ENCODE data around the gene COMP. TPM values are rescaled to one million over a fixed set of nuclear protein-coding genes. Genes with fewer than 3 reads are reported as not detected.
A peak's percentile ranks its signal among the peaks of the same experiment; 100 is the strongest.

Gene COMP
- total RNA-seq, 1 experiment from 2014 or later, result not detected

DNA sequence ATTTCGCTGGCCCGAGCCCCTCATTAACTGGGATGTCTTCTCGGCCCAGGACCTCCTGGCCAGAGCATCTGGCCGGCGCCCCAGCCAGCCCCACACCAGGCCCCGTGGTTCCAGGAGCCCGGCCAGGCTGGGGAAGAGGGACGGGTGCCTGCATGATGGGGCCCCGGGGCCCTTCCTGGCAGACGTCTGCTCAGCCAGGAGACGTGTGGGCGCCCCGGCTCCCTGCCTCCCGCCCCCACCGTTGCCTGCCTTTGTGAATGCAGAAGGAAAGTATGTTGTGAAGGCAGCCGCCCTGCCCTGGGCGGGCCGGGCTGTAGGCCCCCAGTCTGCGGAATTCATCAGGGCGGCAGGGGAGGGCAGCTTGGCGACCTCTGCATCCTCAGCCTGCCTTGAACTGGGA lies 4.4 kb upstream of the COMP start:
- DNase-seq, result no peak
- no peaks in the 10 kb centered on the region for H3K9me3 ChIP-seq (replicated peaks)
- no peak overlapping the region for H3K4me3 ChIP-seq

DNA sequence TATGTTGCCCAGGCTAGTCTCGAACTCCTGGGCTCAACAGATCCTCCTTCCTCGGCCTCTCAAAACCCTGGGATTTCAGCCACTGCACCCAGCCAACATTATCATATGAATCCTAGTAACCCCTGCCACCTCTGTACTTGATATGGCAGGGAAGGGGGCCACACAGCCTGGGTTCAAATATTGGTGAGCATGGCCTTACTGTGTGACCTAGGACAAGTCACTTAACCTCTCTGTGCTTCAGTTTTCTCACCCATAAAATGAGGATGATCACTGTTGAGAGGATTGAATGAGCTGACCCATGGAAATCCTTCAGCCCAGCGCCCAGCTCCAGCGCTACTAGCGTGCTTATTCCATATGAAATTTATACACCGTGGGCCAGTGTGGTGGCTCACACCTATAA lies 3.6 kb upstream of the COMP start:
- Histone ChIP-seq H3K4me1 (no peaks in the 10 kb centered on the region), H3K4me3 (no peak overlapping the region), H3K9me3 (replicated peaks) (no peaks in the 10 kb centered on the region), H3K27me3 (peaks cover 23% of the 10 kb centered on the region), H3K36me3 (no peaks in the 10 kb centered on the region), H3K27ac (no peak overlapping the region)
- DNase-seq, result no peak

More for the DNA sequence above, 4.4 kb upstream of the COMP start:
- H3K4me1 ChIP-seq, result no peaks in the 10 kb centered on the region
- H3K27ac ChIP-seq, result no peak overlapping the region
- H3K36me3 ChIP-seq, result no peaks in the 10 kb centered on the region
- H3K27me3 ChIP-seq, result peaks cover 23% of the 10 kb centered on the region

DNA sequence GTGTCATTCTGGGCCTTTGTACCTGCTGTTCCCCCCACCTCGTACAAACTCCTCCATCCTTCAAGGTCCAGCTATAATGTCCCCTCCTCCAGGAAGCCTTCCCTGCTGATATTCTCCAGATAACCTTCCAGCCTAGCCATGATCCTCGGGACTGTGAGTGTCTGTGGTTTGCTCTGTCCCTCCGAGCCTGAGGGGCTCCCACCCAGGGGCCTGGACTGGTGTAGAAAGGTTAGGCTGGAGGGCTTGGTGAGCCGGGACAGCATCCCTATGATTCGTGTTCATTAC lies 2.9 kb upstream of the COMP start:
- Histone ChIP-seq H3K36me3 (no peaks in the 10 kb centered on the region), H3K27ac (no peak overlapping the region), H3K4me1 (no peaks in the 10 kb centered on the region), H3K9me3 (replicated peaks) (no peaks in the 10 kb centered on the region), H3K27me3 (peaks cover 23% of the 10 kb centered on the region), H3K4me3 (no peak overlapping the region)
- no peak for DNase-seq

DNA sequence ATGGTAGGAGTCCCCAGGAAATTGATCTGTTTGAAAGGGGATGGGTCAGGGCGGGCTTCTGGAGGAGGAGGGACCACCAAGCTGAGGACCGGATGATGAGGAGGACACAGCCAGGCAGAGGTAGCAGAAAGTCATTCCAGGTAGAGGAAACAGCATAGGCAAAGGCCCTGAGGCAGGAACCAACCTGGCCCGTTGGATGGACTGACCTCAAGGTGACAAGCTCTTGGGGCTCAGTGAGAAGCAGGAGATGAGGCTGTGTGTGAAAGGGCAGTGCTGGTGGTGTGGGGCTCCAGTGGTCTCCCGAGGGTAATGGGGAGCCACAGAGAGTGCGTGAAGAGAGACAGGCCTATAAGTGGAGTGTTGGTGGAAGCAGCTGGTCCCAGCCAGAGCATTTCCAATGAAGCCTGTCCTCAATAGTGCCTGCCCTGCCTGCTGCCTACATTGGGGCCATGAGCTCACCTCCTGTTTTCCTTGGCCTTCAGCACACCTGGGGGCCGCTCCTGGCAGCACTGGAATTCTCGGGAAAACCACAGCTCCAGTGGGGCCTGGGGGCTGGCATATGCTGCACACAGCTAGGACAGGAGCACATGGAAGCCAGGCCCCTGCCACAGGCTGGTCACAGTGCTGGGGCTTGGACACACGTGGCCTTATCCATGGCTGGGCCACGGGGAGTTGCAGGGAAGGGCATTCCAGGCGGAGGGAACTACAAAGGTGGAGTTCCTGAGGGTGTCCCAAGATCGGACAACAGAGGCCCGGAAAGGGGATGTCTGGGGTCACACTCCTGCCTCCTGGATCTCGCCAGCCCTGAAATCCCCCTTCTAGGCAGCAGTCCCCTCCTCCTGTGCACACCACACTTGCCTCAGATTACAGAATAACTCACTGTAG lies 2.3 kb upstream of the COMP start:
- Histone ChIP-seq H3K36me3 (no peaks in the 10 kb centered on the region), H3K9me3 (replicated peaks) (no peaks in the 10 kb centered on the region), H3K4me3 (no peak overlapping the region), H3K4me1 (no peaks in the 10 kb centered on the region), H3K27ac (no peak overlapping the region), H3K27me3 (peaks cover 23% of the 10 kb centered on the region)
- DNase-seq, result no peak

DNA sequence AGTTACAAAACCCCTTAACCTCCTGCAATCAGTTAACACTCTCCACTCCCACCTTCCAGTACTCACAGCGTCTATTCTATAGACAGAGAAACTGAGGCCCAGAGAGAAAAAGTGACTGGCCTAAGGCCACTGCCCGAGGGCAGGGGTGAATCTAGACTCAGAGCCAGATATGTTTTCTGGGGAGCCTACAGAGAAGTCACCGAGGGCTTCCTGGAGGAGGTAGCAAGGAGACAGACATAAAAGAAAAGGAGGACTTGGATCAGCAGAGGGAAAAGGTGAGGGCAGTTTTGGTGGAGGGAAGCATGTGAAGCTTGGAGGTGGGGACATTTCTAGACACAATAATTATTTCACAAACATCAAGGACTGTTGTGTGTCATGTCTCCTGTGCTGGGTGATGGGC lies 1.6 kb upstream of the COMP start:
- peaks cover 23% of the 10 kb centered on the region for H3K27me3 ChIP-seq
- DNase-seq, result no peak
- H3K36me3 ChIP-seq, result no peaks in the 10 kb centered on the region
- no peaks in the 10 kb centered on the region for H3K9me3 ChIP-seq (replicated peaks)
- H3K4me1 ChIP-seq, result no peaks in the 10 kb centered on the region
- no peak overlapping the region for H3K4me3 ChIP-seq
- H3K27ac ChIP-seq, result no peak overlapping the region

DNA sequence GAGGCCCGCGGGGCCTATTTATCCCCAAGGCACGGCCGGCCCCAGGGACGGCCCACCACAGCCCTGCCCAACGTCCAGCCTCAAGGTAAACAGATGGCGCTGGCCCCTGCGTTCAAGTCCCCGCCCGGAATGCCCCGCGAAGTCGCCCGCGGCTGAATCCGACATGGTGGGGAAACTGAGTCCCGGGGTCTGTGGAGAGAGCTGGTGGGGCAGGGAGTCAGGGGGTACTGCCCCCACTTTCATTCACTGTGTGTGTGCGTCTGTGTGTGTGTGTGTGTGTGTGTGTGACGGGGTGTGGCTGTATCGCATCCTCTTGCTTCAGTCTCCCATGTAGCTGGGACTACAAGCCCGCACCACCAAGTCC lies 192 bp upstream of the COMP start:
- no peaks in the 10 kb centered on the region for H3K9me3 ChIP-seq (replicated peaks)
- H3K4me1 ChIP-seq, result no peaks in the 10 kb centered on the region
- no peak overlapping the region for H3K27ac ChIP-seq
- no peak overlapping the region for H3K4me3 ChIP-seq
- no peak for DNase-seq
- no peaks in the 10 kb centered on the region for H3K36me3 ChIP-seq
- peaks cover 16% of the 10 kb centered on the region for H3K27me3 ChIP-seq

DNA sequence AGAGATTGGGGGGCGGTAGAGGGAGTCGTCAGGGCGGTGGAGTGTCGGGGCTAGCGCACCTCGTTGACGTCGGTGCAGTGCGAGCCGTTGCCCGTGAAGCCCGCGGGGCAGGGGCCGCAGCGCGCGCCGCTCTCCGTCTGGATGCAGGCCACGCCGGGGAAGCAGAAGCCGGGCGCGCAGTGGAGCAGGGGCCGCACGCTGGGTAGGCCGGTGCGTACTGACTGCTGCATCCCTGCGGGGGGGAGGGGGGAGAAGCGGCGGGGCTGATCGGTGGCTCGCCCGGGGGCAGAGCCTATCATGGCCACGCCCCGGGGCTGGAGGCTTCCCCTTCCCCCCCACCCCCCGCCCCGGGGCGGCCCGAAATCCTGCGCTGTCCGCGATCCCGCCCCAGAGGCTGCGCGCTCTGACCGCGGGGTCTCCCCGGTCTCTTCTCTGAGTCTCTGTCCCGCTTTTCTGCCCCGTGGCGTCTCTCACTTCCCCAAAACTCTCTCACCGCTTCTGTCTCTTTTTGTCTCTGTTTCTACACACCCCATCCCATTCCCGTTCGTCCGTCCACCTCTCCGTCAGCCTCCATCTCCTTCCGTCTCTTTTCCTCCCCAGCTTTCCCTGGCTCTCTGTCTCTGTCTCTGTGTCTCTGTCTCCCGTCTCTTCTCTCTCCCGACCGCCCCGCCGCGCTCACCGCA lies 1.1 kb downstream of the COMP start:
- H3K36me3 ChIP-seq, result no peaks in the 10 kb centered on the region
- peaks cover 10% of the 10 kb centered on the region for H3K27me3 ChIP-seq
- no peak overlapping the region for H3K4me3 ChIP-seq
- DNase-seq, result no peak
- no peak overlapping the region for H3K27ac ChIP-seq
- no peaks in the 10 kb centered on the region for H3K9me3 ChIP-seq (replicated peaks)
- no peaks in the 10 kb centered on the region for H3K4me1 ChIP-seq

DNA sequence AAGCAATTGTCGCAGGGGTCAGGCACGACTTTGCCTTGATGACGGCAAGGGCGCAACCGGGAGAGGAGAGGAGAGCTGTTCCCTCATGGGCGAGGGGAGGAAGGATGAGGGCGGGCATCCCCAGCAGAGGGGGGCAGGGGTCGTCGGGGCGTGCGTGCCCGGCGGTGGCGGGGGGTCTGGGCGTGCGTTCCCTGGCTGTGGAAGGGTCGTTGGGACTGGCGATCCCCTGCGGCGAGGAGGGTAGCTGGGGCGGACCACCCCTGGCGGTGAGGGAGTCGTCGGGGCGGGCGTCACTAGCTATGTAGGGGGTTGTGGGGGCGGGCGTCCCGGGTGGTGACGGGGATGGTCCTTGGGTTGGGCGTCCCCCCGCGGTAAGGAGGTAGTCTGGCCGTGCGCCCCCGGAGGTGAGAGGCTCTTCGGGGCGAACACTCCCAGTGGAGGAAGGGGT lies 1.7 kb downstream of the COMP start:
- Histone ChIP-seq H3K27ac (no peak overlapping the region), H3K36me3 (no peaks in the 10 kb centered on the region), H3K4me1 (no peaks in the 10 kb centered on the region), H3K27me3 (peaks cover 10% of the 10 kb centered on the region; the same call in 1 of the 2 replicates), H3K9me3 (replicated peaks) (no peaks in the 10 kb centered on the region), H3K4me3 (no peak overlapping the region)
- DNase-seq, result no peak

DNA sequence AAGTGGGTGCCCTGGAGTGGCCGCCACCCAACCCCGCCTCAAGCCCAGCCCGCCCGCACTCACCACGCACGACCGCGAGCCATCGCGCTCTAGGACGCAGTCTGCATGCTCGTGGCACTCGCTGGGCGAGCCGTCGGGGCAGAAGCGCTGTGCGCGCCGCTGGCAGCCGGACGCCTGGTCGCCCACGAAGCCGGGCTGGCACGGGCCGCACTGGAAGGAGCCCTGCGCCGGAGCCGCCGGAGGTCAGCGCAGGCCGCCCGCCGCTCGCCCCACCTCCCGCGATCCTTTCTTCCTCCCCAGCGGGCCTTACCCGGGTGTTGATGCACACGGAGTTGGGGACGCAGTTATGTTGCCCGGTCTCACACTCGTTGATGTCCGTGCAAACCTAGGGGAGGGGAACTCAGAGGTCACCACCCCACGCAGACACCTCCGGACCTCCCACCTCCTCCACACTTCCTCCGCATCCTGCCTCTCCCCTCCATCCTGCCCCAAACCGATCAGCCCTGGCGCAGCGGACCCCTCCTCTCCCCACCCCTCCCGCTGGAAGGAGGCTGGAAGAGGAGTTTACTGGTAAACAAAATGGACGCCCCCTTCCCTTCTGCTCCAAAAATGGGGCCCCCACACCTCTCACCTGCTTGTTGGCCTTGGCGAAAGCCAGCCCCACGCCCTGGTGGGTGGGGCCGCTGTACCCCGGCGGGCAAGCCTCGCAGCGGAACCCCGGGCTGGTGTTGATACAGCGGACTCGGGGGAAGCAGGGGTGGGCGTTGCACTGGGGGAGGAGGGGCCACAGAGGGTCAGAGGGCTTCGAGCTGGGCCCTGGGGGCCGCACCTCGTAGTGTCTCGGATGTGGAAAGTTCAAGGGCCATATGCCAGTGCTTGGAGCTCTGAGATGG lies 2.3 kb downstream of the COMP start:
- no peak overlapping the region for H3K4me3 ChIP-seq
- DNase-seq, result no peak
- H3K4me1 ChIP-seq, result no peaks in the 10 kb centered on the region
- H3K9me3 ChIP-seq (replicated peaks), result no peaks in the 10 kb centered on the region
- H3K27me3 ChIP-seq, result peaks cover 10% of the 10 kb centered on the region; the same call in 1 of the 2 replicates
- H3K27ac ChIP-seq, result no peak overlapping the region
- H3K36me3 ChIP-seq, result no peaks in the 10 kb centered on the region

DNA sequence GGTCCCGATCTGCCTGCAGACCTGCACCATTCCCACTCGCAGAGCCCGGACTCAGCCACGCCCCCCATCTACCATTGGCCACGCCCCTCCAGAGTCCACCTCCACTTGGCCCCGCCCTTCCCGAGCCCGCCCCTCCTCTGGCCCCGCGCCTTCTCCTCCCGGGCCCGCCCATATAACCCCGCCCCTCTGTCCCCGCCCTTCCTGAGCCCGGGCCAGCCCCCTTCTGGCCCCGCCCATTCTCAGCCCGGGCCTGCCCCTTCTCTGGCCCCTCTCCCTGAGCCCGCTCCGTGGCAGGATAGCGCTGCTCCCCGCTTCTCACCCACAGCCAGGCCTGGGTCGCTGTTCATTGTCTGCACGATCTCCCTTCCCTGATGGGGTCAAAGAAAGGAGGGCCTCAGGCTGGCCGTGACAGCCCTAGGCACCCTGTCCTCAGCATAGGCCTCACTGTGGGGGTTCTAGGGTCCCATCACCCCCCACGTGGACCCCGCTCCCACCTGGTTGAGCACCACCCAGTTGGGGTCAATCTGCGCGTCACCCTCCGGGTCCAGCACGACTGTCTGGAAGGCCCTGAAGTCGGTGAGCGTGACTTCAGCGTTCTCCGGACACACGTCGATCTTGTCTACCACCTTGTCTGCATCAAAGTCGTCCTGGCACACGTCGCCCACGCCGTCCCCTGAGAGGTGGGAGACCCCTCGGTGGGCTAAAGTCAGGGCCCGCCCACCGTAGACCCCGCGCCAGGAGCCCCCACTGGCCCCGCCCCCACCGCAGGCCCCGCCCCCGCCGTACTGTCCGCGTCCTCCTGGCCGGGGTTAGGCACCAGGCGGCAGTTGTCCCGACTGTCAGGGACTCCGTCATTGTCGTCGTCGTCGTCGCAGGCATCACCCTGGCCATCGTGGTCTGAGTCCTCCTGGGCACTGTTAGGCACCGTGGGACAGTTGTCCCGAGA lies 5.7 kb downstream of the COMP start:
- H3K36me3 ChIP-seq, result no peaks in the 10 kb centered on the region
- no peaks in the 10 kb centered on the region for H3K4me1 ChIP-seq
- no peaks in the 10 kb centered on the region for H3K9me3 ChIP-seq (replicated peaks)
- H3K27ac ChIP-seq, result no peak overlapping the region
- DNase-seq, result peak; percentile 64 to 65
- no peak overlapping the region for H3K4me3 ChIP-seq
- H3K27me3 ChIP-seq, result no peaks in the 10 kb centered on the region

DNA sequence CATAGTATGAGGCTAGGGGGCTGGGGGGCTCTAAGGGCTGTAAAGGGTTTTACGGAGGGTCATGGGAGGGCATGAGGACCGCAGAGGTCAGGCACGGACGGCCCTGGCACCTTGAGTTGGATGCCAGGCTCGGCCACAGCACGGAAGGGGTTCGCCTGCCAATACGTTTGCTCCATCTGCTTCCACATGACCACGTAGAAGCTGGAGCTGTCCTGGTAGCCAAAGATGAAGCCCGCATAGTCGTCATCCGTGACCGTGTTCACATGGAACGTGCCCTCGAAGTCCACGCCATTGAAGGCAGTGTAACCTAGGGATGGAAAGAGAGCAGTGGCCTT lies 6.4 kb downstream of the COMP start:
- no peak for DNase-seq

DNA sequence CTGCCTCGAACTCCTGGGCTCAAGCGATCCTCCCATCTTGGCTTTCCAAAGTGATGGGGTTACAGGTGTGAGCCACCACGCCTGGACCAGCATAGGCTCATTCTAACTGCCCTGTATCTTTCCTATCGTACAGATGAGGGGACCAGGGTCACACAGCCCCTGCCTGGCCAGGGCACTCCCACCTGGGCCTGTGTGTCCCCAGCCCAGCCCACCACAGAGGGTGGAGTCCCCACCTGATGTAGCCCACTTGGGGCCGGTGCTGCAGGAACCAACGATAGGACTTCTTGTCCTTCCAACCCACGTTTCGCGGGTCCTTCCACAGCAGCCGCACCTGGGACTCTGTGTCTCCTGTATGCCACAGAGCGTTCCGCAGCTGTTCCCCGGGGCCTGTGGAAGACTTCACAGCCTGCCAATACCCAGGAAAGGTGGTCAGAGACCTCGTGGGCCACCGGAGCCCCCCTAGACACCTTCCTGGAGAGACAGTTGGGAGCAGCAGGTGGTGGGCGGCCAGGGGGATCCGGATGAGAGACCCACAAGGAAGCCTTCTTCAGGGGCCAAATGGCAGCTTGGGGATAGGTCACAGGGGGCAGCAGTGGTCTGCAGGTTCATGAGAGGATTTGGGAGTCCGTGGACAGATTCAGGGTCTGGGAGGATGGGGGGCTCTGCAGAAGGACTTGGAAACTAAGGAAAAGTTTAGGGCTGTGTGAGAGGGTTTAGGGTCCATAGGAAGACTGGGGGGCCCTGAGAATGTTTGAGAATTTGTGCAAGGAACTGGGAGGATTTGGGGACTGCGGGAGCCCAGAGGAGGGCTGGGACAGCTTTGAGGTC lies 6.9 kb downstream of the COMP start:
- Histone ChIP-seq H3K27me3 (no peaks in the 10 kb centered on the region), H3K4me1 (no peaks in the 10 kb centered on the region), H3K27ac (no peak overlapping the region)

More for the DNA sequence above, 6.4 kb downstream of the COMP start:
- Histone ChIP-seq H3K36me3 (no peaks in the 10 kb centered on the region), H3K4me3 (no peak overlapping the region), H3K27ac (no peak overlapping the region), H3K9me3 (replicated peaks) (no peaks in the 10 kb centered on the region), H3K4me1 (no peaks in the 10 kb centered on the region), H3K27me3 (no peaks in the 10 kb centered on the region)

DNA sequence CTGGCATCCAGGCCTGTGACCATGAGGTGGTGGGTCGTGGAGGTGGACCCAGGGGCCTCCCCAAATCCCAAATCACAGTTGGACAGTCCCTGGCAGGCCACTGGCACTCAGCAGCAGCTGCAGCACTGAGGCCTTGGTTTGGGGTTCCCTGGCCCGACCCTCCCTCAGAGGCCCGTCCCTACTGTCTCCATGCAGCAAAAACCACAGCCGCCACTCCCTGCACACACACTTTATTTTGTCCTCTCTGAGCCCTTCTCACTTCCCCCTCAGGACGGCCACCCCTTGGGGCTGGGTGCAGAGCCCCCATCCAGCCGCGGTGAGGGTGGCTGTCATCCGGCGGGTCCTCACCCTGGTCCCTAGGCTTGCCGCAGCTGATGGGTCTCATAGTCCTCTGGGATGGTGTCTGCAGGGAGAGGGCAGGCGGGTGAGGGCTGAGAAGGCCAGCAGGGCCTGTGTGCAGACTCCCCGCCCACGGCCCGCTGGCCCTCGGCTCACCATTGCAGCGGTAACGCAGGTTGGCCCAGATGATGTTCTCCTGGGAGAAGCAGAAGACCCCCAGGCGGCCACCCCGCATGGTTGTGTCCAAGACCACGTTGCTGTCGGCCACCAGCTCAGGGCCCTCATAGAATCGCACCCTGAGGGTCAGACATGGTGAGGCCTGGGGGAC lies 8.4 kb downstream of the COMP start:
- H3K4me1 ChIP-seq, result no peaks in the 10 kb centered on the region
- H3K9me3 ChIP-seq (replicated peaks), result no peaks in the 10 kb centered on the region
- no peak overlapping the region for H3K4me3 ChIP-seq
- H3K27ac ChIP-seq, result no peak overlapping the region
- no peak for DNase-seq
- no peaks in the 10 kb centered on the region for H3K36me3 ChIP-seq
- H3K27me3 ChIP-seq, result no peaks in the 10 kb centered on the region

More for the DNA sequence above, 6.9 kb downstream of the COMP start:
- Histone ChIP-seq H3K36me3 (no peaks in the 10 kb centered on the region), H3K9me3 (replicated peaks) (no peaks in the 10 kb centered on the region), H3K4me3 (no peak overlapping the region)
- DNase-seq, result no peak
